NCI-H2107 treated with DMSO at 0.1 percent for 48 hours (cell line): ENCODE data around the gene LGALS9.
"Not testable (repeated sequence)": the region's sequence is repeated elsewhere in the genome, so short reads cannot be mapped to it uniquely, and the experiment has no call there.

Experiments
- DNase-seq: peaks from one replicate; lab custom pipeline; 2025; ENCODE audit not compliant: unreplicated experiment; lab: John Stamatoyannopoulos, UW

The LGALS9 gene

DNA sequence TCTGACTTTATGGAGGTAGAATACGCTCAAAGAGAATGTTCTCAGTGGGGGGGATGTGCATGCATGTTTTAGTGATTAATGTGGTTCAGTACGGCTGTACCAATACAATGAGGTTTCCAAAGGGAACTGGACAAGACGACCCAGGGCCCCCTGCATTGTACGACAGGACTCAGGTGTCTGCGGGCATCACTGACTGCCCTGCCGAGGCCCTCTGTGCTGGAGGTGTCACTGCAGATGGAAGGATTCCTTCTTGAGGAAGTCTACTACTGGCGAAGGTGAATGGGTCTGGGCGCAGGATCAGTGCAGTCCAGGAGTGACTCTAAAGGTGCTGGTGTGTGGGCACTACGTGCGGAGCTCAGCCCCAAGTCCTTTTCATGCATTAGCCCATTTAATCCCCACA lies 3.5 kb upstream of the LGALS9 start:
- DNase-seq: no peak

DNA sequence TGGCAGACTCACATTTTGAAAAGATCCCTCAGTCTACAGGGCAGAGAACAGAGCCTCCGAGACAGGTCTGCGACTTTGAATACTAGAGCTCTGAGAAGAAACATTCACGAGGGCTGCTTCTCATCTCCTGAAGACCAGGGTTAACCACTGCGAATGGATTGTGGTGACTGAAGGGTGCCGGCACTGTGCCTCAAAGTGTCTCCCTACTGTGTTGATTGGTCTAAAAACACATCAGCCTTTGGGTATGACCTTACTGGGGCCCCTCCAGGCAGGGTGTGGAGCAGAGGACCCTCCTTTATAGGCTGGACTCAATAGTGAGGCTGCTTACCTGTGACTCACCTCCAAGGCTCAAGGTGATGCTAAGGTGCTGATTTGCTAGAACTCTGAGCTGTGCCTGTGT lies 2.6 kb upstream of the LGALS9 start:
- no peak for DNase-seq

DNA sequence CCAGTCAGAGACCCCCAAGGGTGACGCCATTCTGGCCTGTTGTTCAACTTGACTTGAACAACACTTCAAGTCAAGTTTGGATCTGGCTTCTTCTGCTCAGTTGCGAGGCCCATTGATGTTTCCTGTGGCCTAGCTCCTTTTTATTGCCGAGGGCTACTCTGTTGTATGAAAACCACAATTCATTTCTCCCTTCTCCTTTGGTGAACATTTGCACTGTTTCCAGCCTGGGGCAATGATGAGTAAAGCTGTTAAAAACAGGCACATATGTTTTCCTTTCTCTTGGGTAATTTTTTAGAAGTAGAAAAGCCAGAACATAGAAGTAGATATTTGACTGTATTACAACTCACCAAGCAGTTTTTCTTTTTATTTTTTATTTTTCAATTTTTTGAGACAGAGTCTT lies 1.7 kb upstream of the LGALS9 start:
- not testable (repeated sequence) for DNase-seq

DNA sequence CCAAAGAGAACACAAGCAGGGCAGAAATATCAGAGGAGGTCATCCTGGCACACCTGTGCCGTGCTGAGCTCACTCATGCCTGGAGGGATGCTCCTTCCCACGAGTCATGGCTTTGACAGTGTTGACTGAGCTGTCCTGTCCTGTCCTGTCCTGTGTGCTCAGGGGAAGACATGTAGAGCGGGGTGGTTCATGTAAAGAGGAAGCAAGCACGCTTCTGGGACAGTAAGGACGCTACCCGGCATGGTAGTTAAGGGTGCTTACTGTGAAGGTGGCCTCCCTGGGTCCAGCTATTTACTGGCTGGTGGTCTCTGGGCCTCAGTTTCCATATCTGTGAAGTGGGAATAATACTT lies 398 bp downstream of the LGALS9 start:
- no peak for DNase-seq

DNA sequence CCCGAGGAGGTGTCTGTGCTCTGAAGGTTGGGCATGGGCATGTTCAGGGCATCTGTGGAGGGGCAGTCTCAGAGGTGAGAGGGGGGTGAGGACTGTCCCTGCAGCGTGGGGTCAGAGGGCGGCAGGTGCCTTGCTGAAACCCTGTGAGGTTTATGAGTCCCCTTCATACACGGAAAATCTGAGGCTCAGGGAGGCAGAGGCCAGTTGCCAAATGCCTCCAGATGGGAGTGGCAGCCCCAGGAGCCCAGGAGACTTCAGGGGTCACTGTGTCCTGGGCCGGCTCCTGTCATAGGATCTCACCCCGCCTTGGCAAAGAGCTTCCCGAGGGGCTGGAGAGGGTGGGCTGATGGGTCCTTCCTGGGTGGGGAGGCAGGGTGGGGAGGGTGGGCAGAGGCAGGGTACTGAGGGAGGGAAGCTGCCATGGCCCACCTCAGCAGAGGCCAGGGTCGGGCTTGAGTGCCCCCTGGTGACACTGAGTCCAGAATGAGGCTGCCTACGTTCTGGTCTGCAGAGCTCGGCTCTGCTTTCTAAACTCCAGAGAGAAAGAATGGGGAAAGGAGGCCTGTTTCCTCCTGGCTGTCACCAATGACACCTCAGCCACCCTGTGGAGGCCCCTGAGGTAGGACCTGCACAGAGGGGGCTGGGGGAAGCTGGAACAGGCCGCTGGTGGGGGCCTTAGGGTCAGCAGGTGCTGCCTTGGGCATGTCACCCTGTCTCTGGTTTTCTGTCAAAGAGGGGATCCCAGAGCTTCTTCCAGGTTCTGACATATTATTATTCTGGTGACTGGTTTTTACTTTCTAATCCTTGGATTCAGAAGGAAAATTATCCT lies 1.1 kb downstream of the LGALS9 start:
- DNase-seq: no peak

DNA sequence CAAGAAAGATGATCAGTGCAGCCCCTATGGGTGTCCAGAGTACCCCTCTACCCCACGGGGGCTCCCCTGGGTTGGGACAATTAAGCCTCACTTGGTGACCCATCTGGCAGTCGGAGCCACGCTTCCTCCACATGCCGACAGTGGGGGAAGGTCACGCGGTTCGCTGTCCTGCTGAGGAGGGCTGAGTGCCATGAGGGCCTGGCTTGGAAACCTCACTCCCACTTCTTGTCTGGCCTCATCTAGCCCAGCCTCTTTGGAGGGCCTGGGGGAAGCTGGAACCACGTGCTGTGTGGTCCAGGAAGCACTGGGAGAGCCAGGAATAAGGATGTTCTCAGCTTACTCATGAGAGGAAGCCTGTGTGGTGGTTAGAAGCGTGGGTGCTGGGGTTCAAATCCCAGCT lies 1.8 kb downstream of the LGALS9 start:
- not testable (repeated sequence) for DNase-seq

DNA sequence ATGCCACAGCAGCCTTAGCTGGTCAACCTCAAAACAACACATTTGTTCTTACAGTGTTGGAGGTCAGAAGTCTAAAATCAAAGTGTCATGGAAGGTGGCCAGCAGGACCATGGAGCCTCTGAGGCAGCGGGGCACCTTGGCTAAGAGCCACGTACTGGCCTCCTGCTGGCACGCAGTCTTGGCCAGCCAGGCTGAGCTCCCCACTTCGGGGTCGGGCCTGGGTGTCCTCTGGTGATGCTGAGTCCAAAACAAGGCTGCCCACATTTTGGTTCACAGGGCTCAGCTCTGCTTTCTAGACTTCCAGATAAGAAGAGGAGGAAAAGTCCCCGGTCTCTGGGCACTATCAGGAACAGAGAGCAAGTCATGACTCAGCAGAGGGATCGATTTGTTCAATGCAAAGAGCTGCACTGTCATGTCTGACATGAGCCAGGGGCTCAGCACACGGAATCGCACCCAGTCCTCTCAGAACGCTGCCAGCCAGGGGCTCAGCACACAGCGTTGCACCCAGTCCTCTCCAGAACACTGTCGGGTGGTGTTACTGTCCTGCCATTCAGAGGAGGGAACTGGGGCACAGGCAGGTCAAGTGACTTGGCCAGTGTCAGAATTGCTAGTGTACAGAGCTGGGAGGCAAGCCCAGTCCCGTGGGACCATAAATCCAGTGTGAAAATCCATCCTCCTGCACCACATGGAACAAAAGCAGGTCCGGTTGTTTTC lies 2.5 kb downstream of the LGALS9 start:
- DNase-seq: no peak

DNA sequence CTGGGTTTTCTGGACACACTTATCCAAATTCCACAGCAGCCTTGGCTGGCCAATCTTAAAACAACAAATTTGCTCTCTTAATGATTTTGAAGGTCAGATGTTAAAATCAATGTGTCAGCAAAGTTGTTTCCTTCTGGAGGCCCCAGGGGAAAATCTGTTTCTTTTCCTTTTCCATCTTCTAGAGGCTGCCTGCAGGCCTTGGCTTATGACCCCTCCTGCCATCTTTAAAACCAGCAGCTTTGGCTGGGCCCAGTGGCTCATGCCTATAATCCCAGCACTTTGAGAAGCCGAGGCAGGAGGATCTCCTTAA lies 3.0 kb downstream of the LGALS9 start:
- DNase-seq: no peak

DNA sequence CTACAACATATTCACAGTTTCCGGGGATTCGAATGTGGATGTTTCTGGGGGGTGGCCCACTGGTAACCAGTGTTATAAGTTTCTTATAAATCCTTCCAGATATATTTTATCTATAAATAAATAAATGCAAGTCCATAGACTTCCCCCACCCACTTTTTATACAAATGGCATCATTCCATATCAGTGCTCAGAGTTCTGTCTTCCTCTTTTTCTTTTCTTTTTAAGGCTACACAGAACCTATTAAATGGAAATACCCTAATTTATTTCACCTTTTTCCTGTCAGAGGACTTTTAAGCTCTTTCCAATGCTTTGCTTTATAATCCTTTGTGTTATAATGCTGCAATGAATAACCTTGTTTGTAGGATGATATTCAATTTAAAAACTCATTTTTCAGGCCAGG lies 3.8 kb downstream of the LGALS9 start:
- no peak for DNase-seq

DNA sequence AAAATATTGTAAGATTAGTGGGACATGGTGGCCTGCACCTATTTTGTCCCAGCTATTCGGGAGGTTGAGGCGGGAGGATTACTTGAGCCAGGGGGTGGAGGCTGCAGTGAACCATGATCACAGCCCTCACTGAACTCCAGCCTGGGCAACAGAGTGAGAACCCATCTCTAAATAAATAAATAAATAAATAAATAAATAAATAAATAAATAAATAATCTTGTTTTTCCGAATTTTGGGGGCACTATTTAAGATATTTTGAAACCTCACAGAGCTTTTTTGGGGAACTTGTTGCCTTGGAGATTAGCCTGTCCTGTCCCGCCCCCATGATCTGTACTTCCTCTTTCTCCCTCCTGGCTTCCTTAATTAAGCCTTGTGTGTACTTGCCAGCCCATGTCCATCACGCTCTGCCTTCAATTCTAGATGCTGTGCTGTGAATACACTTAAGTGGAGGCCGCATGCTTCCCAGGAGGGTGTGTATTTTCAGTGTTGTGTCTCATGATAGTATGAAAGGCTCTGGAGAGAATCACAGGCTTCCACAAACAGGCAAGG lies 4.4 kb downstream of the LGALS9 start:
- DNase-seq: no peak

DNA sequence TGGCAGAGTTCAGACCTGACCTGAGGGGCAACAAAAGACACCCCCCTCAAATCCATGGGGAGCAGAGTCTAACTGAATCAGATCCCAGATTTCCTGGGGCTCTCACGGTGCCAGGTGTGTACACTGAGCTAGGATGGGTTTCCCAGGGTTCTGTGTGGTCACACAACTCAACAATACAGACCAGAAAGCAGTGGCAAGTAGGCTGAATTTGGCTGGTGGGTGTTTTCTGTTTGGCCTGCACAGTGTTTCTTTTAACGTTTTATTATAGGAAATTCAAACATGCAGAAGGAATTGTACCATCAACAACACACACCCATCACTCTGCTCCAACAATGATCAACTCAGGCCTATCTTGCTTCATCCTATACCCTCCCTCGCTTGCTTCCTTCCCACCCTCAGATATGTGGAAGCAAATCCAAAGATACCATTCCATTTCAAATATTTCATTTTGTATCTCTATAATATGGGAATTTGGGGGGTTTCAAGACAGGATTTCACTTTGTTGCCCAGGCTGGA lies 5.1 kb downstream of the LGALS9 start:
- DNase-seq: not testable (repeated sequence)

DNA sequence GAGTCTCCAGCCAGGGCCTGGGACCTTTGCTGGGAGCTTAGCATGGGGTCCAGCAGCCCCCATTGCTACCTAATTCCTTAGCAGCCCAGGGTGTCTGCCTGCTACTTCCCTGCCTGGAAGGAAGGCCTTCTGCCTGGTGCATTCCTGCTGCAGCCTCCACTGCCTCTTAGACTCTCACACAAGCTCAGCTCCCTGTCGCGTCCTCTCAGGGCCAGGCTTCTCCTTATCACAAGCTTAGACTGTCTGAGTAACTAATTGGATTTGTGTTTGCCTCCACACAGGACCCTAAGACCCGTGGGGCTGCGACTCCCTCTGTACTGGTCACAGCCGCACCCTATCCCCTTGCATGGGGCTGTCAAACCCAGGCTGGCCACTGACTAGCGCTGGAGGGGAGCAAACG lies 6.8 kb downstream of the LGALS9 start:
- not testable (repeated sequence) for DNase-seq

DNA sequence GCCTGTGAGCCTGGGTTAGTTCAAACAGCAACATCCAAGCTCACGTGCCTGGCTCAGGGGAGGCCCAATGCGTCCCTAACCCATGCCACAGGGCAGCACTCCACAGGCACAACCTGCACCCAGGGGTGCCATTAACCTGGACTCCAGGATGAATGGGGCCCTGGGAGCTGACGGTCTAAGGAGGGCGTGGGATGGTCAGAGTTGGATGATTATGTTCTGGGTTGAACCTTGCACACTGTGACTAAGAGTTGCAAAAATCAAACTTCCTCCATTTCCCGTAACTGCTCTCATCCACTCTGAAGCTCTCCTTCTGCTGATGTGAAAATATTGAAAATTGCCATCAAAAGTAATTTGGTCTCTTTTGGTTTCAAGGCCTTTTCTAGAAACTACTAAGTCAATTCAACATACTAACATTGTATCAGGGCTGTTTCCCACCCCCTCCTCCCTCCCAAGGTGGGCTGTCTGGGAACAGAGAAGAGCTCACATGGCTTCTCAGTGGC lies 7.5 kb downstream of the LGALS9 start:
- DNase-seq: not testable (repeated sequence)

DNA sequence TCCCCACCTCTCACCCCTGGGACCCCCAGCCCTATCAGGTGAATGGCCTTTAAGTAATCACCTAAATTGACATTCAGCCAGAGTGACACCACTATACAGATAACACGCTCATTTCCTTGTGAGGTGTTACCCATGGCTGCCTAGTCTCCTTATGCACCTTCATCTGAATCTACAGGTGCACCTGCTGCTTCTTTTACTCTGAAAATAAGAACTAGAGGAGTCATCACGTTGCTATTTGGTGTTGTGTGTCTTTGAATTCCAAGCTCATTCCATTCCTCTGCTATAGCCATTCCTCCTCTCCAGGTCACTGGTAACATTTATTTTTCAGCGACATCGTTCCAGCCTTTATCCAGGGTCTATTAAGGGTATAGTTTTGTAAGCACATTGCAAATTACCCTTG lies 9.8 kb downstream of the LGALS9 start:
- no peak for DNase-seq

DNA sequence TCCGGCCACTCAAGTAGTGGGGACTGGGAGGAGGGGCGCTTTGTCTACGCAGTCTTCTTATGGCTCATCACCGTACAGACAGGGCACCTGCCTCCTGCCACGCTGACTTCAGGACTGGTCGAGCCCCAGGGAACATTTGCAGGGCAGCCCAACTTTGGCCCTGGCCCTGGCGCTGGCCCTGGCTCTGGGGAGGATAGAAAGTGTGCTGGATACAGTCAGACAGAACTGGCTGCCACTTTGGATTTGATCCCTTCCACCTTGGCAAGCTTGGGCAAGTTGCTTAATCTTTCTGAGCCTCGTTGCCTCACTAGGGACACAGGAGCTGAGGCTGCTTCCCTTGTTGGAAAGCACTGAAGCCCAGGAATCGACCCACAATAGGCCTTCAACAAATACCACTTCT lies 13.6 kb downstream of the LGALS9 start:
- DNase-seq: no peak

DNA sequence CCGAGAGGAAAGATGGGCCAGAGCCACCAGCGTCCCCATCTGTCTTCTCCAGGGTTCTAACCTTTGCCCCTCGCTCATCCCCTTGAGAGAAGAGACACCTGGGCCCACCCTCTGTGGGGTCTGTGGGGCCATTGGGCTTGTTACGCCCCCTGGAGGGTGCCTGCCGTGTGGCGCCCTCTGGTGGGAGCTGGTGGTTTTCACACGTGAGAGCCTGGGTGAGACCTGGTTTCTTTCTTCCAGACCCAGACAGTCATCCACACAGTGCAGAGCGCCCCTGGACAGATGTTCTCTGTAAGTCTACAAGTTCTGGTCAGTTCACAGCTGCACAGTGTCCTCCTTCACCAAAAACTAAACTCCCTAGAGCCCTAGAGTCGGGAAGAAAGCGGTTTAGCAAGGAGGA lies 14.6 kb downstream of the LGALS9 start:
- DNase-seq: not testable (repeated sequence)

DNA sequence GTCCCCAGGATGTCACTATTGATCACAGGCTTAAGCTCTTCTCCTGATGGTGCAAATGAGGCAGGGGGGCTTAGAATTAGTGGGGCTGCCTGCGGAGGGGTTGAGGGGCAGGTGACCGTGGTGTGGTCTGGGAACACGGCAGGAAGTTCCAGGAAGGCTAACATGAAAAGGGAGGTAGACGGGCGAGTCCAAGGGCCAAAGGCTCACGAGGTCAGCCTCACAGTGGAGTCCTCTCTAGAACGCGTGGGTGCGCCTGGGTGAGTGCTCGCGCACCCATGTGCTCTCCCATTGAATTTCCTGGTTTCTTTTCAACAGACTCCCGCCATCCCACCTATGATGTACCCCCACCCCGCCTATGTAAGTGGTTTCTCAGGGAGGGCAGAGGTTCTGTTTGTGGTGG lies 15.2 kb downstream of the LGALS9 start:
- DNase-seq: no peak

DNA sequence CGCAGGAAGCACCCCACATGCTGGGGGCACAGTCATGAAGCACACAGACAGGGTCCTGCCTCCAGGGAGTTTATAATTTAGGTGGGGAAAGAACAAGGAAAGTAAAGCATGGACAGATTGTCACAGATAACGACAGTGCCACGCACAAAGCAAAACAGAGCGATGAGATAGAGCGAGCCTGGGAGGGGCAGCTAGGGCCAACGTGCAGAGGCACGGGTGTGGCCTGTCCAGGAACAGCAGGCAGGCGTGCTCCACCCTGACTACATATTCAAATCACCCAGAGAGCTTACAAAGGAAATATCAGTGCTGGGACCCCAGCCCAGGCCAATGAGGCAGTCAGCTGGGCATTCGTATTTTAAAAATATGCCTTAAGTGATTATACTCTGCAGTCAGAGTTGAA lies 16.8 kb downstream of the LGALS9 start:
- DNase-seq: no peak

DNA sequence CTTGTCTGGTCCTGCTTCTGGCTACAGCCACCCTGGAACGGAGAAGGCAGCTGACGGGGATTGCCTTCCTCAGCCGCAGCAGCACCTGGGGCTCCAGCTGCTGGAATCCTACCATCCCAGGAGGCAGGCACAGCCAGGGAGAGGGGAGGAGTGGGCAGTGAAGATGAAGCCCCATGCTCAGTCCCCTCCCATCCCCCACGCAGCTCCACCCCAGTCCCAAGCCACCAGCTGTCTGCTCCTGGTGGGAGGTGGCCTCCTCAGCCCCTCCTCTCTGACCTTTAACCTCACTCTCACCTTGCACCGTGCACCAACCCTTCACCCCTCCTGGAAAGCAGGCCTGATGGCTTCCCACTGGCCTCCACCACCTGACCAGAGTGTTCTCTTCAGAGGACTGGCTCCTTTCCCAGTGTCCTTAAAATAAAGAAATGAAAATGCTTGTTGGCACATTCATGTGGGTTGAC lies 18.2 kb downstream of the LGALS9 start:
- DNase-seq: not testable (repeated sequence)

DNA sequence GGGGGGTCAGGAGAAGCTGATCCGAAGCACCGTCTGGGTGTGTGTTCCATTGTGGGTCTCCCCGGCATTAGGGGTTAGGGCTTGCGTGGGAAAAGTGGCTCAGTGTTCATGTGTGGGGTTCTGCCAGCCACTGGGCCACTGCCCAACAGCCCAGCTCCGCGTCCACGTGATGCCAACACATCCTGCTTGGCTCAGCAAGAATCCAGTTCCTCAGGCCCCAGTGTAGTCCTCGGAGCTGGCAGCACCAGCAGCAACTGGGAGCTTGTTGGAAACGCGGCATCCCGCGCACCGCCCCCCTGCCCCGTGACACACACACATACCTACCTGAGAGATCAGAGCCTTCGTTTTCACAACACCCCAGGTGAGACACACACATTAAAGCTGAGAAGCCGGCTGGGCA lies 18.9 kb downstream of the LGALS9 start:
- no peak for DNase-seq

DNA sequence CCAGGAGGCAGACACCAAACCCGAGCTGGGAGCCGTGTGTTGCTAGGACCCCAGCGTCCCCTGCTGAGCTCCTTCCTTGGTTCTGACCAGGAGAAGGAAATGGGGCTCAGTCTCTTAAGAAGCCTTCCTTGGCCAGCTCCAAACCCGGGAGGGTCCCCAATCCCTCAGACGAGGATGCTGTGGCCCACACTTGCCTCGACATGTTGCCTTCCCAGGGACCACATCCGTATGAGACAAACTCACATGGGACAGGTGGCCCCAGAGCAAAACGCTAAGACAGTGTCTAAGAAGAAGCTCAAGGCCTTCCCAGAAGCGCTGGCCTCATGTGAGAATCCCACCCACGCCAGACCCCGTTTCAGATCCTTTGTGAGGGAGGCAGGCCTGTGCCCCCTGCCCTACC lies 19.8 kb downstream of the LGALS9 start:
- DNase-seq: no peak
